ENCODE results near the gene PSME3IP1.
"Not testable (repeated sequence)": the region's sequence is repeated elsewhere in the genome, so short reads cannot be mapped to it uniquely, and the experiment has no call there.

Gene PSME3IP1

GRCh38 chr16:57115514-57116182 lies 70.2 kb downstream of the PSME3IP1 start:
- no peak for DNase-seq (ENCODE audit: low read depth)
- H3K4me3 ChIP-seq (ENCODE audit: low read depth, low read length): no peak overlapping the region
- no peak for TF ChIP-seq CTCF (IDR thresholded peaks at IDR 0.05; ENCODE audit: control insufficient read depth, extremely low read depth, insufficient read depth)

GRCh38 chr16:57115168-57115513 lies 70.7 kb downstream of the PSME3IP1 start:
- no peak for TF ChIP-seq CTCF (IDR thresholded peaks at IDR 0.05; ENCODE audit: control insufficient read depth, extremely low read depth, insufficient read depth)
- no peak for DNase-seq (ENCODE audit: low read depth)
- no peak overlapping the region for H3K4me3 ChIP-seq (ENCODE audit: low read depth, low read length)

GRCh38 chr16:57113664-57114063 lies 72.2 kb downstream of the PSME3IP1 start:
- no peak for DNase-seq (ENCODE audit: low read depth)
- no peak overlapping the region for H3K4me3 ChIP-seq (ENCODE audit: low read depth, low read length)
- TF ChIP-seq CTCF (IDR thresholded peaks at IDR 0.05; ENCODE audit: control insufficient read depth, extremely low read depth, insufficient read depth): no peak

GRCh38 chr16:57113042-57113453 lies 72.8 kb downstream of the PSME3IP1 start:
- no peak for DNase-seq (ENCODE audit: low read depth)
- no peak overlapping the region for H3K4me3 ChIP-seq (ENCODE audit: low read depth, low read length)
- TF ChIP-seq CTCF (IDR thresholded peaks at IDR 0.05; ENCODE audit: control insufficient read depth, extremely low read depth, insufficient read depth): no peak

GRCh38 chr16:57112403-57113041 lies 73.3 kb downstream of the PSME3IP1 start:
- DNase-seq (ENCODE audit: low read depth): no peak
- no peak for TF ChIP-seq CTCF (IDR thresholded peaks at IDR 0.05; ENCODE audit: control insufficient read depth, extremely low read depth, insufficient read depth)
- no peak overlapping the region for H3K4me3 ChIP-seq (ENCODE audit: low read depth, low read length)

- TF ChIP-seq CTCF (IDR thresholded peaks at IDR 0.05; ENCODE audit: control insufficient read depth, extremely low read depth, insufficient read depth): no peak
- no peak overlapping the region for H3K4me3 ChIP-seq (ENCODE audit: low read depth, low read length)
- no peak for DNase-seq (ENCODE audit: low read depth)
Measured at GRCh38 chr16:57111420-57111819, 74.4 kb downstream of the PSME3IP1 start.

GRCh38 chr16:57110937-57111336 lies 74.9 kb downstream of the PSME3IP1 start:
- TF ChIP-seq CTCF (IDR thresholded peaks at IDR 0.05; ENCODE audit: control insufficient read depth, extremely low read depth, insufficient read depth): no peak
- DNase-seq (ENCODE audit: low read depth): no peak

GRCh38 chr16:57109259-57110105 lies 76.4 kb downstream of the PSME3IP1 start:
- not testable (repeated sequence) for H3K4me3 ChIP-seq (ENCODE audit: low read depth, low read length); DNase-seq (ENCODE audit: low read depth)

More at GRCh38 chr16:57110937-57111336, 74.9 kb downstream of the PSME3IP1 start:
- H3K4me3 ChIP-seq (ENCODE audit: low read depth, low read length): no peak overlapping the region
